Panc1 (cell line): Measurements from ENCODE around the gene VWA8. TPM values are rescaled to one million over a fixed set of nuclear protein-coding genes. Genes with fewer than 3 reads are reported as not detected.

Experiments
- ATAC-seq: fragments of 200-7000 bp; cut with Tn5 transposase; 2 replicates; pipeline ENCODE4 v1.9.1; 2020; ENCODE audit warnings: mild to moderate bottlenecking, moderate library complexity
- BruUV-seq: library from RNA; stranded (reverse); fragments of 400-500 nt; replicated peaks from 2 replicates; lab custom pipeline; 2021; lab: Mats Ljungman, UMichigan
- CTCF ChIA-PET: fragments of 300-600 bp; sonication (Branson Sonifier 250); formaldehyde crosslinking; loops from one replicate; lab custom pipeline; 2022; ENCODE audit warnings: antibody characterized with exemption; lab: Charles Lee
- POLR2A ChIA-PET: fragments of 300-600 bp; sonication (Branson Sonifier 250); formaldehyde crosslinking; loops from one replicate; lab custom pipeline; 2022; ENCODE audit warnings: antibody characterized with exemption; lab: Charles Lee
- DNase-seq: peaks from one replicate; pipeline ENCODE4 v3.0.0-alpha.2; 2010; ENCODE audit warnings: low read depth, low spot score
- H3K27ac ChIP-seq: 2 replicates; pipeline ENCODE4 v1.5.1; 2011; ENCODE audit warnings: mild to moderate bottlenecking, low read length, inconsistent platforms
- H3K27me3 ChIP-seq: fragments of 200-500 bp; sonication (Bioruptor generic); 2 replicates; pipeline ENCODE4 v1.6.0; 2014; ENCODE audit warnings: low read length, inconsistent platforms; ENCODE audit not compliant: control insufficient read depth, insufficient read depth
- H3K36me3 ChIP-seq: fragments of 200-500 bp; sonication (Bioruptor generic); 2 replicates; pipeline ENCODE4 v1.5.1; 2014; ENCODE audit warnings: inconsistent platforms, mild to moderate bottlenecking, low read length, moderate library complexity; ENCODE audit not compliant: control insufficient read depth, insufficient read depth
- H3K4me1 ChIP-seq: 2 replicates; pipeline ENCODE4 v1.5.1; 2011; ENCODE audit warnings: inconsistent platforms, mild to moderate bottlenecking, low read length, moderate library complexity; ENCODE audit not compliant: control insufficient read depth, insufficient read depth
- H3K4me3 ChIP-seq, 2 experiments: 2 replicates each; pipeline ENCODE4 v1.5.1; 2011 to 2012; ENCODE audit warnings: low read depth in 2 of 2, low read length in 2 of 2, mild to moderate bottlenecking in 2 of 2, inconsistent platforms in 1 of 2, moderate library complexity in 1 of 2
- H3K9me3 ChIP-seq: fragments of 200-500 bp; sonication (Bioruptor generic); 2 replicates; pipeline ENCODE4 v1.5.1; 2014; ENCODE audit warnings: low read depth, mild to moderate bottlenecking, inconsistent platforms, low read length, moderate library complexity; ENCODE audit not compliant: control insufficient read depth, insufficient read depth
- CTCF ChIP-seq: fragments of 450-650 bp; IDR thresholded peaks from 2 replicates; pipeline ENCODE4 v1.5.1; 2017; ENCODE audit warnings: mild to moderate bottlenecking
- POLR2AphosphoS5 ChIP-seq: IDR thresholded peaks from 2 replicates; pipeline ENCODE4 v1.6.1; 2012; ENCODE audit warnings: mild to moderate bottlenecking, low read depth, low read length, moderate library complexity
- SIN3A ChIP-seq: IDR thresholded peaks from 2 replicates; pipeline ENCODE4 v1.6.1; 2012; ENCODE audit warnings: low read depth, mild to moderate bottlenecking, low read length, moderate library complexity, borderline replicate concordance; ENCODE audit not compliant: insufficient read depth
- TCF7L2 ChIP-seq: IDR thresholded peaks from 2 replicates; pipeline ENCODE4 v1.6.1; 2011; ENCODE audit warnings: mild to moderate bottlenecking, low read depth, low read length, inconsistent platforms
- in situ Hi-C: cut with HindIII; loops from 2 replicates; pipeline ENCODE4 v1.10.0; 2016; ENCODE audit warnings: low sequenced_read_pairs, low pct_unique_long_range_greater_than_20kb
- intact Hi-C: fragments of 100-400 bp; cut with micrococcal nuclease; formaldehyde crosslinking; loops from one replicate; pipeline ENCODE4 v1.10.0; 2022; ENCODE audit not compliant: unreplicated experiment
- total RNA-seq: library from RNA; stranded (reverse); gene quantifications from one replicate; pipeline ENCODE4 v1.2.1, GENCODE V29; 2021; ENCODE audit not compliant: unreplicated experiment
- TF ChIP-seq, protein P1 (sequence below), 2 experiments: IDR thresholded peaks; 2 replicates each; pipeline ENCODE4 v1.6.1; 2011 to 2012; ENCODE audit warnings: low read depth in 2 of 2, control low read depth in 1 of 2, low read length in 1 of 2, mild to moderate bottlenecking in 1 of 2, moderate library complexity in 1 of 2; ENCODE audit not compliant: insufficient read depth in 1 of 2

VWA8 gene
- total RNA-seq, 1 experiment from 2014 or later, result 11.2 TPM

DNA sequence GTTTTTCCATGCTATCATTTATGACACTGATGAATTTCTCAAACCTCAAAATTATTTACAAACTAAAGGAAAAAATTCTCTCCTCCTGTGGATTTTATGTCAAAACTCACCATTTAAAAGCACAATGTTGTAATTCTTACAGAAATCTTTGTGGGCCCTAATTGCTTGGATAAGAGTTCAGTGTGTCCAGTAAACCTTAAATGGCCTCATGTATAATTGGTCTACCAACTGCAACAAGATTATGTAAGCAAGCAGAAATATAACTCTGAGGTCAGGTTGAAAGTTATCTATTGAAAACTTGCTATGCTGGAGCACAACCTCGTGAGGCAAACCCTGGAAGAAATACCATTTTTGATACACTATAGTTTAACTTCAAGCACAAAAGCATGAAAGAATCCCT, 22.0 kb downstream of the VWA8 start:
- CTCF ChIA-PET, result no interaction called here

GRCh38 chr13:41937388-41937787, 23.5 kb downstream of the VWA8 start:
- no peaks in the 10 kb centered on the region for H3K36me3 ChIP-seq
- no peak for ATAC-seq
- no peak overlapping the region for H3K4me3 ChIP-seq
- no peaks in the 10 kb centered on the region for H3K27me3 ChIP-seq
- DNase-seq, result no peak
- H3K27ac ChIP-seq, result no peak overlapping the region
- BruUV-seq, result no TSS peak
- intact Hi-C loops (no loop called here), in situ Hi-C loops (no loop called here)
- ChIA-PET POLR2A (interaction anchor here (0.7 kb wide), 1 partner anchor 105 kb away, joined by 5 read pairs; no protein-coding TSS in a partner anchor), CTCF (interaction anchor here (0.7 kb wide), 1 partner anchor 110 kb away, joined by 5 read pairs; no protein-coding TSS in a partner anchor)
- TF ChIP-seq, protein P1, sequence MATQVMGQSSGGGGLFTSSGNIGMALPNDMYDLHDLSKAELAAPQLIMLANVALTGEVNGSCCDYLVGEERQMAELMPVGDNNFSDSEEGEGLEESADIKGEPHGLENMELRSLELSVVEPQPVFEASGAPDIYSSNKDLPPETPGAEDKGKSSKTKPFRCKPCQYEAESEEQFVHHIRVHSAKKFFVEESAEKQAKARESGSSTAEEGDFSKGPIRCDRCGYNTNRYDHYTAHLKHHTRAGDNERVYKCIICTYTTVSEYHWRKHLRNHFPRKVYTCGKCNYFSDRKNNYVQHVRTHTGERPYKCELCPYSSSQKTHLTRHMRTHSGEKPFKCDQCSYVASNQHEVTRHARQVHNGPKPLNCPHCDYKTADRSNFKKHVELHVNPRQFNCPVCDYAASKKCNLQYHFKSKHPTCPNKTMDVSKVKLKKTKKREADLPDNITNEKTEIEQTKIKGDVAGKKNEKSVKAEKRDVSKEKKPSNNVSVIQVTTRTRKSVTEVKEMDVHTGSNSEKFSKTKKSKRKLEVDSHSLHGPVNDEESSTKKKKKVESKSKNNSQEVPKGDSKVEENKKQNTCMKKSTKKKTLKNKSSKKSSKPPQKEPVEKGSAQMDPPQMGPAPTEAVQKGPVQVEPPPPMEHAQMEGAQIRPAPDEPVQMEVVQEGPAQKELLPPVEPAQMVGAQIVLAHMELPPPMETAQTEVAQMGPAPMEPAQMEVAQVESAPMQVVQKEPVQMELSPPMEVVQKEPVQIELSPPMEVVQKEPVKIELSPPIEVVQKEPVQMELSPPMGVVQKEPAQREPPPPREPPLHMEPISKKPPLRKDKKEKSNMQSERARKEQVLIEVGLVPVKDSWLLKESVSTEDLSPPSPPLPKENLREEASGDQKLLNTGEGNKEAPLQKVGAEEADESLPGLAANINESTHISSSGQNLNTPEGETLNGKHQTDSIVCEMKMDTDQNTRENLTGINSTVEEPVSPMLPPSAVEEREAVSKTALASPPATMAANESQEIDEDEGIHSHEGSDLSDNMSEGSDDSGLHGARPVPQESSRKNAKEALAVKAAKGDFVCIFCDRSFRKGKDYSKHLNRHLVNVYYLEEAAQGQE (IDR thresholded peaks at IDR 0.05; ENCODE audit: insufficient read depth in 1 of 2, low read depth in 2 of 2, low read length in 1 of 2), result no peak
- H3K4me1 ChIP-seq, result no peaks in the 10 kb centered on the region
- H3K9me3 ChIP-seq, result no peaks in the 10 kb centered on the region

More for the DNA sequence above, 22.0 kb downstream of the VWA8 start:
- POLR2A ChIA-PET, result no interaction called here
- Histone ChIP-seq H3K36me3 (no peaks in the 10 kb centered on the region), H3K9me3 (no peaks in the 10 kb centered on the region), H3K4me1 (no peaks in the 10 kb centered on the region), H3K4me3 (no peak overlapping the region), H3K27me3 (no peaks in the 10 kb centered on the region), H3K27ac (no peak overlapping the region)
- BruUV-seq, result no TSS peak
- in situ Hi-C loops (no loop called here), intact Hi-C loops (no loop called here)
- DNase-seq (no peak), ATAC-seq (no peak)
- TF ChIP-seq, protein P1 (IDR thresholded peaks at IDR 0.05; ENCODE audit: insufficient read depth in 1 of 2, low read depth in 2 of 2, low read length in 1 of 2), result no peak
- TF ChIP-seq SIN3A (no peak), TCF7L2 (no peak), POLR2AphosphoS5 (no peak), CTCF (no peak)
